ENCODE data around the gene TIGD4. TPM values are rescaled to one million over a fixed set of nuclear protein-coding genes. Genes with fewer than 3 reads are reported as not detected.
"Not testable (repeated sequence)": the region's sequence is repeated elsewhere in the genome, so short reads cannot be mapped to it uniquely, and the experiment has no call there.

Gene TIGD4
- total RNA-seq, 4 donors from 2014 or later, result 1.5 to 3.9 (median 2.6) TPM; not detected in 1

- intact Hi-C loops (cut with DNase I; ENCODE audit: low total_unique reads), result no loop called here
- H3K9me3 ChIP-seq, result no peaks in the 10 kb centered on the region
- no peak for TF ChIP-seq POLR2A (IDR thresholded peaks at IDR 0.05)
- TF ChIP-seq, protein P1, sequence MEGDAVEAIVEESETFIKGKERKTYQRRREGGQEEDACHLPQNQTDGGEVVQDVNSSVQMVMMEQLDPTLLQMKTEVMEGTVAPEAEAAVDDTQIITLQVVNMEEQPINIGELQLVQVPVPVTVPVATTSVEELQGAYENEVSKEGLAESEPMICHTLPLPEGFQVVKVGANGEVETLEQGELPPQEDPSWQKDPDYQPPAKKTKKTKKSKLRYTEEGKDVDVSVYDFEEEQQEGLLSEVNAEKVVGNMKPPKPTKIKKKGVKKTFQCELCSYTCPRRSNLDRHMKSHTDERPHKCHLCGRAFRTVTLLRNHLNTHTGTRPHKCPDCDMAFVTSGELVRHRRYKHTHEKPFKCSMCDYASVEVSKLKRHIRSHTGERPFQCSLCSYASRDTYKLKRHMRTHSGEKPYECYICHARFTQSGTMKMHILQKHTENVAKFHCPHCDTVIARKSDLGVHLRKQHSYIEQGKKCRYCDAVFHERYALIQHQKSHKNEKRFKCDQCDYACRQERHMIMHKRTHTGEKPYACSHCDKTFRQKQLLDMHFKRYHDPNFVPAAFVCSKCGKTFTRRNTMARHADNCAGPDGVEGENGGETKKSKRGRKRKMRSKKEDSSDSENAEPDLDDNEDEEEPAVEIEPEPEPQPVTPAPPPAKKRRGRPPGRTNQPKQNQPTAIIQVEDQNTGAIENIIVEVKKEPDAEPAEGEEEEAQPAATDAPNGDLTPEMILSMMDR (IDR thresholded peaks at IDR 0.05), result no peak
- no peak for DNase-seq
- H3K36me3 ChIP-seq, result no peaks in the 10 kb centered on the region
- H3K4me1 ChIP-seq, result no peaks in the 10 kb centered on the region
- no peak overlapping the region for H3K4me3 ChIP-seq
- no peaks in the 10 kb centered on the region for H3K27me3 ChIP-seq
- H3K27ac ChIP-seq, result no peak overlapping the region
These were observed 3.2 kb downstream of the TIGD4 start for GRCh38 chr4:152776352-152776751.

- TF ChIP-seq, protein P1 (IDR thresholded peaks at IDR 0.05), result no peak
- TF ChIP-seq POLR2A (IDR thresholded peaks at IDR 0.05), result no peak
- H3K27ac ChIP-seq, result no peak overlapping the region
- no peaks in the 10 kb centered on the region for H3K36me3 ChIP-seq
- H3K4me1 ChIP-seq, result no peaks in the 10 kb centered on the region
- no peak for DNase-seq
- H3K27me3 ChIP-seq, result no peaks in the 10 kb centered on the region
- intact Hi-C loops (cut with DNase I; ENCODE audit: low total_unique reads), result no loop called here
- H3K4me3 ChIP-seq, result no peak overlapping the region
- no peaks in the 10 kb centered on the region for H3K9me3 ChIP-seq
These were observed 5.6 kb downstream of the TIGD4 start for GRCh38 chr4:152773953-152774352.

DNA sequence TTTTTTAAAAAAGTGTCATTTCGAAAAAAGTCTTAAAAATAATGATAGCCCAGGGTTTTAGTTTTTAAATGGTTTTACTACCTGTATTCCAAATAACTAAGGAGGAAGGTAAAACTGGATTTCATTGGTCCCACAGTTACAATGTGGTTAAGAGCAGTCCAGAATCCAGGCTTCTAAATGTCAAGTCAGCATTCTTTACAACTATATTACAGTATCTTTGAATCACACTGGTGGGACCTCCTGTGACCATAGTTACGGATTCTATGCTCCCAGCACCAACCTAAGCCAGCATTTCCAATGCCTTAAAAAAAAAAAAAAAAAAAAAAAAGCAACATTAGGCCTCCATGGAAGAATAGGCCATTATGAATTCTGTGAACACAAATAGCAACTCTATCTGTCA, 6.2 kb downstream of the TIGD4 start:
- H3K9me3 ChIP-seq, result no peaks in the 10 kb centered on the region
- H3K27me3 ChIP-seq, result no peaks in the 10 kb centered on the region
- H3K4me1 ChIP-seq, result no peaks in the 10 kb centered on the region
- intact Hi-C loops (cut with DNase I; ENCODE audit: low total_unique reads), result no loop called here
- peaks cover 0 to 4% of the 10 kb centered on the region in 2 donors for H3K36me3 ChIP-seq
- H3K27ac ChIP-seq, result no peak overlapping the region
- no peak for TF ChIP-seq POLR2A (IDR thresholded peaks at IDR 0.05)
- TF ChIP-seq, protein P1 (IDR thresholded peaks at IDR 0.05), result no peak
- no peak overlapping the region for H3K4me3 ChIP-seq
- DNase-seq, result no peak

DNA sequence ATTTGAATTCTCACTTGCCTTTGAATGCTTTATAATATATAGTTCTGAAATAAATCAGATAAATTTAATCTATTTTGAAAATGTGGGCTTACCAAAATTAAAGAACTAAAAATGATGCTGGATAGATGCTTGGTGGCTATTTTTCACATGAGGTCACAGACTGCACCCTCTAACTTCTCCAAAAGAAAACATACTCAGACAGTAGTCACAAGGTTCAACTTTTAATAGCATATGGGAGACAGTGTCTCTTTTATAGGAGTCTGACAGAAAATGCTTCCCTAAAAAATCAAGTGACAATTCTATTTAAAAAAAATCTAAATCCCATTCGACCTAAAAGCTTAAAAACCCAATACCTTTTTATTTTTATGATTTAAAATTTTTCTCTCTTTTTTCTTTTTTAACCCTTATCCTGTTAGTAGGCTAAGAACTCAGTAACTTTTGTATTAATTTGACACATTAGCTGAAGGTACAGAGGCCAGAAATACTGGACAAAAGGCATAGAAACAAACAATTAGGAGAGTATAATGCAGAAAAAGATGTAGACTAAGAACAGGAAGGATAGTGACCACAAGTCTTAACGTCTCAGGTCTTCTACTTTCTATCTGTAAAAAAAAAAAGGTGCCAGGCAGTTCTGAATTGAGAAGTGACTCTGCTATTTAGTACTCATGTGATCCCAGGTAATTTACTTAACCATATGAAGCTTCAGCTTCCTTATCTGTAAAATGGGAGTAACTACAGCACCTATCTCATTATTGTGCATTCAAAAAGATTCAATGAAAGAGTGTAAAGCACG, 7.6 kb downstream of the TIGD4 start:
- H3K9me3 ChIP-seq, result no peaks in the 10 kb centered on the region
- peaks cover 0 to 4% of the 10 kb centered on the region in 2 donors for H3K36me3 ChIP-seq
- H3K27me3 ChIP-seq, result no peaks in the 10 kb centered on the region
- no peak overlapping the region for H3K4me3 ChIP-seq
- no peak for DNase-seq
- no peak overlapping the region for H3K27ac ChIP-seq
- no peaks in the 10 kb centered on the region for H3K4me1 ChIP-seq
- intact Hi-C loops (cut with DNase I; ENCODE audit: low total_unique reads), result no loop called here
- TF ChIP-seq POLR2A (IDR thresholded peaks at IDR 0.05), result no peak
- TF ChIP-seq, protein P1 (IDR thresholded peaks at IDR 0.05), result no peak

DNA sequence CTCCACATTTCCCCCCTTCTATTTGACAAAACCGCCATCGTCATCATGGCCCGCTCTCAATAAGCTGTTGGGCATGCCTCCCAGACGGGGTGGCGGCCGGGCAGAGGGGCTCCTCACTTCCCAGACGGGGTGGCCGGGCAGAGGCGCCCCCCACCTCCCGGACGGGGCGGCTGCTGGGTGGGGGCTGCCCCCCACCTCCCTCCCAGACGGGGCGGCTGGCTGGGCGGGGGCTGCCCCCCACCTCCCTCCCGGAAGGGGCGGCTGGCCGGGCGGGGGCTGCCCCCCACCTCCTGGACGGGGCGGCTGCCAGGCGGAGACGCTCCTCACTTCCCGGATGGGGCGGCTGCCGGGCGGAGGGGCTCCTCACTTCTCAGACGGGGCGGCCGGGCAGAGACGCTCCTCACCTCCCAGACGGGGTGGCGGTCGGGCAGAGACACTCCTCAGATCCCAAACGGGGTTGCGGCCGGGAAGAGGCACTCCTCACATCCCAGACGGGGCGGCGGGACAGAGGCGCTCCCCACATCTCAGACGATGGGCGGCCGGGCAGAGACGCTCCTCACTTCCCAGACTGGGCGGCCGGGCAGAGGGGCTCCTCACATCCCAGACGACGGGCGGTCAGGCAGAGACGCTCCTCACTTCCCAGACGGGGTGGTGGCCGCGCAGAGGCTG, 14.3 kb downstream of the TIGD4 start:
- H3K27me3 ChIP-seq; DNase-seq; H3K4me3 ChIP-seq; H3K4me1 ChIP-seq; H3K9me3 ChIP-seq; intact Hi-C loops (cut with DNase I; ENCODE audit: low total_unique reads); H3K27ac ChIP-seq; H3K36me3 ChIP-seq: not testable (repeated sequence)

Measured in uterus (tissue), 4 donors.